TTC549 (cell line): ENCODE data around the gene IP6K2.

Experiments
- FAIRE-seq: peaks from 2 replicates; lab custom pipeline; 2012; peaks lifted over from hg19 to GRCh38; lab: Jason Lieb, UNC

Gene IP6K2

DNA sequence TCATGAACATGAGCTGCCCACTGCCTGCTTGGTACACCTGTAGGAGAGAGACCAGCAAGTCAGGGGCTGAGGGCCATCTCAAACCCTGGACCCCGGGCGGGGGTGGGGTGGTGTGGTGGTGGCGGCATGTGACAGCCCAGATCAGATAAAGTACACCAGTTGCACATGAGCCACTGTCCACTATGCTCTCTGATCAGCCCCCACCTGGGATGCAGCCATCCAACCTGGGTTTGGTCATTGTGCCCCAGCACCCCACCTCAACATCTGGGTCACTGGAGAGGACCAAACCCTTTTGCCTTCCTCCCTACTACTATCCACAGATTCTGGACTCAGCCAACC is 28.3 kb downstream of the IP6K2 start:
- no peak for FAIRE-seq

DNA sequence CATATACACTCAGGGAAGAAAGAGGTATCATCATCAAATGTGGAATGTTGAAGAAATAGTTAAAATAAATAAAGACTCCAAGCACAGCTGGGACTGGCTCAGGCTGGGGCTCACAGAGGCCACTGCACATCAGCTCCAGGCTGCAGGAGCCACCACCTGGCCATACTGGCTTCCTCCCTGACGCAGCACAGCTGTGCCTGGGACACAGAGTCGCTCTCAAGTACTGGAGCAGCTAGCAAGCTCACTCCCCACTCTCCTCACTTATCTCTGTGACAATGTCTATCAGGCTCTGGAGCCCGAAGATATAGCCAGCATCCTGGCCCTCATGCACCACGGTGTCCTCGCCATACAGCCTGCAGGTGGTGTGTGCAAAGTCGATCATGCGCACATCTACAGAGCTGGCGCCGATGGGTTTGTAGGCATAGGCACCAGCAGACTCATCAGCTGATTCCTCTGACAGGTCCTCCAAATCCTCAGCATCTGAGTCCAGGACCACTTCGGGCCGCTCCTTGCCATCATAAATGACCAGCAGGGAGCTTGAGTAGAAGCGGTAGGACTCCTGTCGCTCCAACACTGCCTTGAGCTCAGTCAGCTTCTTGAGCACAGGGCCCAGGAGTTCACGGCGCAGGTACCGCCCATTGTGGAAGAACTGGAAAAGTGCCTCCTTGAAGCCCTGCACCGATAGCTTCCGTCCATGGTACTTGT is 28.8 kb downstream of the IP6K2 start:
- no peak for FAIRE-seq

DNA sequence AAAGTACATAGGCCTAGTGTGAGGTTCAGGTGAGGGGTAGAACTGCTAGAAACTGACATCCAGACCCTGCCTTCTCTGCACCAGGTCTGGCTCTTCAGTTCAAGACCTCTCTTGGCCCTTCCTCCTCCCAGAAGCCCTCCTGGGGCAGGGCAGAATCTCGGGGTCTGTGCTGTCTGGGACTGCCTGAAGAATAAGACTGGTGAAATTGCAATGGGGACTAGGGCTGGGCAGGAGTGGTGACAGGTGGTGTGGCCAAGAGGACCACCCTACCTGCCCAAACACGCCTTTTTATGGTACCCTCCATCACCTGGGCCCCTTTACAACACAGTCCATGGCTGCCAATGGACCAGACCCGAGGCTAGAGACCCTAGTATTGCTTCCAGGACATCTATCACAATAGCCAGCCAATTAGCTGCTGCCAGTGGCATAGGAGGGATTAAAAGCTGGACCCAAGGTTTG is 29.8 kb downstream of the IP6K2 start:
- FAIRE-seq, result no peak

DNA sequence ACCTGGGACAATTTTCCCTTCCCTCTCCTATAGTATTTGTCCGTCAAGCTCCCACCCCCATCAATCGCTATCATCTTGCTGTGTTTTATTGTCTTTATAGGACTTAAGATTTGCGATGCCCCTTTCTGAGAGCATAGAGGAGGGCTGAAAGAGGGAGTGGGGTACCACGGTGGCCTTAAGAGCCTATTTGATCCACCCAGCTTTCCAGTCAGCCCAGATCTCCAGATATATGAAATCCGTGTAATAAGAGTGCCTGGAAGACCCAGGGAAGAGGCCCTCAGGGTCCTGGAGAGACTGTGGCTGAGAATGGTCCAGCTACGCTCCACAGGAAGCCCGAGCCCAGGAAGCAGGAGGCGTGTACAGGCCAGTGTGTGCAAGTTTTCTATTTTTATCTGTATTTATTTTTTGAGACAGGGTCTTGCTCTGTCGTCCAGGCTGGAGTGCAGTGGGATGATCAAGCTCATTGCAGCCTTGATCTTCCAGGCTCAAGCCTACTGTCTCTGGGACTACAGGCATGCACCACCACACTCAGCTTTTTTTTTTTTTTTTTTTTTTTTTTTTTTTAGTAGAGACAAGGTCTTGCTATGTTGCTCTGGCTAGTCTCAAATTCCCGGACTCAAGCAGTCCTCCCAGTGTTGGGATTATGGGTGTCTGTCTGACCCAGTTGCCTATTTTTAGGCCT is 30.3 kb downstream of the IP6K2 start:
- FAIRE-seq, result no peak

DNA sequence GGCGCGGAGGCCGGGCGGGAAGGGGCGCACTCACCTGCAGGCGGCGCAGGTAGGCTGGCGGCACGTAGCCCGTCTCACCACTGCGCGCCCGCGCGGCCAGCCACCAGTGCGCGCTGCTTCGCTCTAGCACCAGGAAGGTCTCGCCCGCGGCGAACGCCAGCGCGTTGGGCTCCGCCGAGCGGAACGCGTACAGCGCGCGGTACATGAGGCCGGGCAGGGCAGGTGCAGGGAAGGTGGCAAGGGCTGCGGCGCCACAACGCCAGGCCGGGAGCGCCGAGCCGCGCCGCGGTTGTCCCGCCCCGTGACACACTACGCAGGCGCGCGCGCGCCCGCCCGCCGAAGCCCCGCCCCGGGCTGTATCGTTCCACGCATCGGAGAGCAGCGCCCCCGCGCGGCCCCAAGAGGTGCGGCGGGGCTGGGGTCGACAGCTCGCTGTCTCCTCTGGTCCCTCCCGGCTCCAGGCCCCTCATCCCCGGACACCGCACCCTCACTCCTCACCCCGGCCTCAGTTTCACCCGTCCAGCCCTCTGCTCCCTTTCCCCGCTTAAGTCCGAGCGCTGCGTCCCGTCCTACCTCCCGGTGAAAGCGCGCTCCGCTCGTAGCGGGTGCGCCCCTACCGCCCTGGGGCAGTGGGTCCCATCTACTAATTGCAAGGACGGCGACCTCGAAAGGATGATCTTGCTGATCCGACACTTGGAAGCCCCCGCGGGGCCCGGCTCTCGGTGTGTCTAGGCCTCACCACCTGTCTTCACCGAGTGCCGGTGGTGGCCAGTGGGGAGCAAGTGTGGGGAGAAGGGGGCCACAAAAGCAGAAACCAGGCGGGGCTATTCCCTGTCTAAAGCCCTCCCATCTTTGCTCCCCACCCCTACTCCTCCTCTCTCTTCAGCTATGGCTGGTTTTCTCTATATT is 31.2 kb downstream of the IP6K2 start, which contains the start of gene NCKIPSD:
Gene NCKIPSD, minus strand, starts transcription at position 313 of the 909 bp plus-strand sequence. Its CDS starts 108 bp downstream, at position 205.
- no peak for FAIRE-seq

DNA sequence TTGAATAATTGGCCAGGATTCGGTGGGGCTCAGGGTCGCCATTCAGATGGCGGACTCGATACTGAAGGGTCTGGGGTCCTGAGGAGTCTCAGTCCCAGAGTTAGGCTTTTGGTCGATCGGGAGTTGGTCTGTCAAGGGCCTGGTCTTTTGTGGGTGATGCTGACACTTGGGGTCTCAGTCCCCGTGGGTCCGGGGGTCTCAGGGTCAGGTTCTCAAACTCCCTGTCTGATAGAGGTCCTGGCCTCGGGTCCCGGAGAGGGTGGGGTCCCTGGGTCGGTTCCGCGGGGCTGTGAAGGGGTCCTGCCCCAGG is 31.8 kb downstream of the IP6K2 start:
- no peak for FAIRE-seq

DNA sequence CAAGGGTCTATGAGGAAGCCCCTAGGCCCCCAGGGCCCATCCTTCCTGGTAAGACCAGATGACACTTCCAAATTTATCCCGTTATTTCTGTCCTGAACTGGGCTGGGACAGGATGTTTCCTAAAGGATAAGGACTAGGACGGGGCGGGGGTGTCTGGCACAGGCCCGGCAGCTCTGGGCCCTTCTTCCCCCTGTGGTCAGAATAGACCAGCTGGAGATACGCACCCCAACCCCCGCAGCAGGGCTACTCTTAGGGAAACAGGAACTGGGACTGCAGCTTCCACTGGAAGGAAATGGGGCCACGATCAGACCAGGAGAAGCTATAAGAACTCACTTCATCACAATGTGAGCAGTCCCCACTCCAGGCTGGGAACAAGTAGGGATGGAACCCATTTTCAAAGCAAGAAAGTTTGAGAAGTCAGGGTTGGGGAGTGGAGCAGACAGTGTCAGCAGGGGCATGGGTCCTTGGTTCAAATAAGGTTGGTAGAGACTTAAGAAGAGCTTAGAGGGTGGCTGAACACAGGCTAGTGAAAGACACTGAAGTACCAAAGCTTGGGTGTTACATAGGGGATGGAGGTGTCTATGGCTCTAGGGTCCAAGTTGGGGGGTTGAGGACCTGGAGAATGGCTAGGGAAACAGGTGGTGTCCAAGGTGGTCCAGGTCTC is 32.4 kb downstream of the IP6K2 start:
- FAIRE-seq, result no peak

DNA sequence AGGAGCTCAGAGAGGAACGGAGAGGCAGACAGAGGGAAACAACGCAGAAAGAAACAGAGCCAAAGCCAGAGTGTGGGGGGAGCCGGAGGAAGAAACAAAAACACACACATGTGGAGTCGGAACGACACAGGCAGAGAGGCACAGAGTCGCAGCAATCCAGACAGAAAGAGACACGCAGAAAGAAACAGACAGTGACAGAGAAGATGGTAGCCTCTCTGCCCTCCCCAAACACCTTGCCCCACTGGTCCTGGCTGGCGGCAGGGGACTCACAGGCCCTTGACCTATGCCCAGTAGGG is 33.0 kb downstream of the IP6K2 start:
- no peak for FAIRE-seq

DNA sequence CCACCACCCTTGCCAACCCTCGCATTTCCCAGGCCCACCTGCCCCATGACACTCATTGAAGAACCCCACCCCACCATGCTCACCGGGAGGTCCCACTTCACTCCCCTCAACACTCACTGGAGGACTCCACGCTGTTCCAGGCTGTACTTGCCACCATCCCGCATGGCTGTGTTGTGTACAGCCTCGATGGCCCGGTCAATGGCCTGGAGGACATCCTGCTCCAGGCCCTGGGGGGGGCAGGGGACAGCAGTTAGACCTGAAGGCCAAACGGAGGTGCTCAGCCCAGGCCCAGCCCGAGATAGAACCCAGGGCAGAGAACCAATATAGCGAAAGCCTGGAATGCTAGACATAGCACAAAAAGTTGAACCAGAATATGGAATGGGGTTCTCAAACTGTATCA is 34.2 kb downstream of the IP6K2 start:
- FAIRE-seq, result no peak

DNA sequence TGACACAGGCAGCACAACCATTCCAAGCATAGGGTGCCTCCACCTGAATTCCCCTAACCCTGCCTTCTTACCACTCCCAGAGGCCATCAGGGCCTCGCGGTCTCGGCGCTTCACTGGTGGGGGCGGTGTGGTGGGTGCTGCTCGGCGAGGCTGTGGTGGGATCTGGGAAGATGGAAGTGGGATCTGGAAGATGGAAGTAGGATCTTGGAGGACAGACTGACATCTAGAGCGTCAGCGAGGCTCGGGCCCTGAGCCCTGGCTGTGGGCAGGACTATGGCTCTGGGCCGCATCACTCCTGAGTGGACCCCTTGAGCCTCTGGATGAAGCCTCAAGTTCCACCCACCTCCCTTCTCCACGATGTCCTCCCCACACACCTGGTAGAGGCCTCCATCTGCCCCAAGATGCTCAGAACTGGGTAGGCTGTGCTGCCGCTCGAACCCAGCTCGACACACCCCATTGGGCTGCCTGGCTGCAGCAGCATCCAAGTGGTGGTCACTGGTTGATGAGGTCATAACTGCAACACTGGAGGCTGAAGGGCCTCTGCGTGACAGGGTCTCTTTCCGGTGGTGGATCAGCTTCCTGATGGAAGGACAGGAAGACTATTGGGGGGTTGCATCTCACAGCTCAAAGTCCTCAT is 34.9 kb downstream of the IP6K2 start:
- FAIRE-seq, result no peak

DNA sequence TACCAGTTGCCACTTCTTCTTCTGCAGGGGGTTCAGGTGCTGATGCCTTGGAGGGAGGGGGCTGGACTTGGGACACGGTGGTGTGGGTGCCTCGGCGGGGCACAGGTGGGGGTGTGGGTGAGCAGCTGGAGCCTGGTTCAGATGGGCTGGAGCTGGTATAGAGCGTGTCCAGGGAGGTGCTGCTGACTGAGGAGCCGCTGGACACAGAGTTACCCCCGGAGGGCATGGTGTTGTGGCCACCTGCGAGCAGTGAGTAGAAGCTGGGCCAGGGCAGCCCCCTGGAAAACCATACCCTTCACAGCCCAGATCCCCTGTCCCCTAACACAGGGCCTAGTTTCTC is 35.5 kb downstream of the IP6K2 start:
- FAIRE-seq, result no peak

DNA sequence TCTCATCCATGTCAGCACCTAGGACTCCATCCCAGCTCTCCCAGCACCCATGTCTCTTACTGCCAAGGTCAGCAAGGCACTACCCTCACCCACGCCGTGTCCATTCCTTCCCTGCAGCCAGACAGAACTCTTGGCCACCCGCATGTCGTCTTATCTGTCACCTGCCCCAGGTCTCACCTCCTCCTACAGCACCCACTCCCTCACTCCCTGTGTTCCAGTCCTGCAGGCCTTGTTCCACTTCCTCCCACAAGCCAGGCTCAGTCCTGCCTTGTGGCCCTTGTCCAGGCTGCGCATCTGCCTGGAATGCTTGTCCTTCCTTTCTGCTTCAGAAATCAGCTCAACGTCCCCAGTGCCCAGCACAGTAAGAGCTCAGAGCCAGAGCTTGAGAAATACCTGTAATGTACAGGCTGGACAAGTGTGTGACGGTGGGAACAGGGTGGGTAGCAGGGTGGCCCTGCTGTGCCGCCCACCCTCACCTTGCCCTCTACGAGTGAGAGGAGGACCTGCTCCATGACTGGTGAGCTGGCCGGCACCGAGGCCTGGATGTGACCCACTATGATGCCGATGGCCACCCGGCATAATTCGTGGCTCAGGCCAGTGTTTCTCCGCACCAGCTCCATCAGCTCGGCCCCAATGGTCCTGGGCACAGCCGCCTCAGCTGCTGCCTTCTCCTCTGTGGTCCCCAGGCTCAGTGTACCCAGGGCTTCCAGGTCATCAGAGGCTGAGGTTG is 36.0 kb downstream of the IP6K2 start:
- FAIRE-seq, result no peak

DNA sequence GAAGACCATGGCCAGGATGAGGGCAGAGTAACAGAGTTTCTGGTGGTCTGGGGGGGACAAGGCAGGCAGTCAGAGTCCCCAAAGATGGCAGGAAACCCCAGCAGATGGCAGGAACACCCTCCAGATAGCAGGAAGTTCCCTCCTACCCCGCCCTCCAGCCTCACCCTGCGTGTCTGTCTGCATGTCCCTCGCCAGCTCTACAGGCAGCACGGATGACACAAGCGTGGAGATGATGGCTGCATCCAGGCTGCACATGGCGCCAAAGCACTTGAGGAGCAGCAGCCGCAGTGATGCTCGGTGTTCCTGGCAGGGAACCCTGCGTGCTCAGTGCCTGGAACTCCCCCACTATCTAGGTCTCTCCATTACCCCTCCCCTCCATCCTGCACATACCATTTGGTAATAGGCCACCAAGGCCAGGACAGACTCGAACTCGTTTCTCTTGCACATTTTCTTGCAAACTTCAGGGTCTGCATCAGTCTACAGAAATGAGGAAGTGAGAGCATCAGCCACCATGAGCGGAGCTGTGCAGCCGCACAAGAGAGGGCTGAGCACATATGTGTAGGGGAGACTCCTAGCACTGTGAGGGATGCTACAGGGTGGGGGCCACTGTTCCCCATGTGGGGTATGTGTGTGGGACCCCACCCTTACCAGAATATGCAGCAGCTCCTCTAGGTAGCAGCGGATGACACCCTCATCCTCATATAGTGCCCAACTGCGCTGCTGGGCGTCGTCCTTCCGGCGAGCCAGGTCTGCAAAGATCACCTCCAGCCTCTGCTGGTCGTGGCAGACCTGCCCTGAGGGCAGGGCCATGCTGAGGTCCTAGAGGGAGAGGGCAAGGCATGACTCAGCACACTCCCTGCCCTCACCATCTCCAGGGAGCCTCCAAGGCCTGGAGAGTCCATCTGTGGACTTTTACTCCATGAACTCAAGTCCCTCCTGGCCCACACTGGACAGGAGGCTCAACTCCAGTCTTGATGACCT is 37.3 kb downstream of the IP6K2 start:
- FAIRE-seq, result no peak

DNA sequence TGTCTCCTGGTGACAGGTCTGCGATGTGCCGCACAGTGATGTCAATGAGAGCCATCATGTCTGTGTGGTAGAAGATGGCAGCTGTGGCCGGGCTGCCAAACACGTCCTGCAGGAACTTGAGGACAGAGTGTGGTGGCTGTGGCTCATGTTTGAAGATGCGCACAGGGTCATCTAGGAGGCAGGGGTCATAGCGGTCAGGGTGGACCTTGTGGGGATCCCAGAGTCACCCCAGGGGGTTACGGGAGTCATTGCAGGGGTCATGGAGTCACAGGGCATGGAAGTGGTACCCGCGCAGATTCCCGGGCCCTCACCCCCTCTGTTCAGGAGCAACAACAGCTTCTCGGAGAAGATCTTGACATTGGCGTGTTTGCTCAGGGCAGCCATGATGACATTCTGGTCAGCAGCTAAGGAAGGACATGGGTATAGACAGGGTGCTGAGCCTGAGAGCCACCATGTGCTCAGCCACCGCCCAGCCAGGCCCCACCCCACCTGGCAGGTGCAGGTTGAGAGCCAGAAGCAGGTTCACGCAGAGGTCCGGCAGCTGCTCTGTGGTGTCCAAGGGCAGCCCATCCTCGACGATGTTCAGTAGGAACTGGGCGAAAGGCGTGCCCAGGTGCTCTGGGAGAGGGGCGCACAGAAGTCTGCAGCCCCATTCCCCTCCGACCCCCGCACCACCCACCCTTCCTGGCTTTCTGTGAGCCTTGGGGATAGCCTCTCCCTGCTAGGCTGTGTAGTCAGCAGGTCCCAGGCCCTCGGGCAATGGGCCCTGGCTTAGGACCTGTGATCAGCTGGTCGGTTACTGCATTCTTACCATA is 38.2 kb downstream of the IP6K2 start:
- FAIRE-seq, result no peak

DNA sequence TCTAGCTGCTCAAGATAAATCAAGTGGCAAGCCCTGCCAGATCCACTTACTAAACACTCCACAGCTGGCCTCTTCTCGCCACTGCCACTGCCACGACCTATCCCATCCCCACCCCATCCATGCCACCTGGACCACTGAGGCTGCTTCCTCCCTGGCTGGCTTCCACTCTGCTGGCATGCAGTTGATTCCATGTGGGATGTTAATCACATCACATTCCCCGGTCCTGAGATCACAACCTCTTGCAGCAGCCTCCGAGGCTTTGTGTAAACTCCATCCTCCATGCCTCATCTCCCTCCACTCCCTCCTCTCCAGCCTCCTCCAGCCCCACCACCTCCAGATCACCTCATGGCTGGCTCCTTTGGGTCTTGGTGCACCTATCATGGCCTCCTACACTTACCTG is 39.0 kb downstream of the IP6K2 start:
- no peak for FAIRE-seq

DNA sequence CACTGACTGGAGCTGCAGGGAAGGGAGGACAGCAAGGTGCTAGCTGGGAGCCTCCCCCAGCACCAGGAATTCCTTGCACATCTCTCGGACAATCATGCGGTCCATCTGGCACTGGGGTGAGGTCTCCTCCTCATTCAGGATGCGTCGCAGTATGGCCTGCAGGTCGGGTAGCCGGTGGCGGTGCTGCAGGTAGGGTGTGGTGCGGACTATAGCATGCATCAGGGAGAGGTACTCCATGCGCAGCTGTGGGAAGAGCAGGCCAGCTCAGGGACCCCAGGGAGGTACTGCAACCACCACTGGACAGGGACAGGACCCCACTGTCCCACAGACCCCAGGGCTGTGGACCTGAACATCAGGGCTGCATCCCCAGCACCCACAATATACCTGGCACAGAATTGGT is 42.5 kb downstream of the IP6K2 start:
- no peak for FAIRE-seq

DNA sequence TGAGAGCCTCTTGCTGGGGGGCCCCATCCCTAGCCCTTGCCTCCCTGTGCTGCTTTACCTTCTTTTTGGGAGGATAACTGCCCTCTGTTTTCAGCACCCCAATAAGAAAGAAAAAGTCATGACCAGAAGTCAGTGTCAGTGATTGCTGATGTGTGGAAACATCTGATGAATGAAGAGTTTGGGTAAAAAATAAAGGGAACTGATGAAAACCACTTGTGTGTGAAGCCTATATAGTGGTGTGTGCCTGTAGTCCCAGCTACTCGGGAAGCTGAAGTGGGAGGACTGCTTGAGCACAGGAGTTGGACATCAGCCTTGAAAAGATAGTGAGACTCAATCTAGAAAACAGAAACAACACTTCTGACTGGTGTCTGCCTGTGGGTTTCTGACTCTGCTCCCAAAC is 44.5 kb downstream of the IP6K2 start:
- no peak for FAIRE-seq

DNA sequence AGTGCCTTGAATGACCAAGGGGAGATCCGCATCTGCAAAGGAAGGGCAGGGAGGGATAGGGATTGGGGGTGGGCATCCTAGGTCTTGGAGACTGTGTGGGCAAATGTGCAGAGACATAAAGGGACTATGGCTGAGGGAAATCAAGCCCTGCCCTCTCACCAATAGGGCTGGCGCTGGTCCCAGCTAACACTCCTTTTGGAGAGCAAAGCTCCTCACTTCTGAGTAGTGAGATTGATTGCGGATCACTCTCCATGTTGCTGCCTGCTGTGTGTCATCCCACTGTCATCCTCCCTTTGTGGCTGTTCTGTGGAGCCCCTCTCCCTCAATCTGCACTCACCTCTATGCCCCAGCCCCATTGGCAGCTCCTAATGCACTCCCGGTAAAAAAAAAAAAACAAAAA is 52.1 kb downstream of the IP6K2 start:
- FAIRE-seq, result no peak

DNA sequence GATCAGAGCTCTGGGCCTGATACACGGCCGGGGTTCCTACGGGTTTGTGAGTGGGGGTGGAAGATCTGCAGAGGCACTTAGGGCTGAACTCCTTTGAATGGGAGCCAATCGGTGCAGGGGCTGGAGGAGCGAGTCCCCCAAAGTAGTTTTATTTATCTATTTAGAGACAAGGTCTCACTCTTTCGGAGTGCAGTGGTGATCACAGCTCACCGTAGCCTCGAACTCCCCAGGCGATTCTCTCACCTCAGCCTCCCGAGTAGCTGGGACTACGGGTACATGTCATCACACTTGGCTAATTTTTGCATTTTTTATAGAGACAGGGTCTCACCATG is 52.7 kb downstream of the IP6K2 start:
- no peak for FAIRE-seq
